MM.1S (cell line): ENCODE results near the gene MPZL1.

Experiments used
- DNase-seq: peaks from one replicate; pipeline ENCODE4 v3.0.0-alpha.2; 2015
- H2AFZ ChIP-seq: fragments of 300-600 bp; sonication (generic); 2 replicates; pipeline ENCODE4 v1.6.0; 2016; ENCODE audit warnings: antibody characterized with exemption, low read length
- H3F3A ChIP-seq: fragments of 300-600 bp; sonication (generic); 2 replicates; pipeline ENCODE4 v1.6.1; 2016; ENCODE audit warnings: mild to moderate bottlenecking, antibody characterized with exemption, low read length, moderate library complexity, mixed read lengths; ENCODE audit not compliant: insufficient read depth
- H3K27ac ChIP-seq: fragments of 300-600 bp; sonication (generic); 2 replicates; pipeline ENCODE4 v1.5.1; 2016; ENCODE audit warnings: mild to moderate bottlenecking, low read length
- H3K27me3 ChIP-seq: fragments of 300-600 bp; sonication (generic); replicated peaks from 2 replicates; pipeline ENCODE4 v1.6.0; 2016; ENCODE audit warnings: low read length; ENCODE audit not compliant: insufficient read depth
- H3K36me3 ChIP-seq: fragments of 300-600 bp; sonication (generic); replicated peaks from 2 replicates; pipeline ENCODE4 v1.6.1; 2016; ENCODE audit warnings: mild to moderate bottlenecking, low read length, mixed read lengths; ENCODE audit not compliant: insufficient read depth
- H3K4me1 ChIP-seq: fragments of 300-600 bp; sonication (generic); 2 replicates; pipeline ENCODE4 v1.6.1; 2016; ENCODE audit warnings: low read length, mixed read lengths
- H3K4me2 ChIP-seq: fragments of 300-600 bp; sonication (generic); 2 replicates; pipeline ENCODE4 v1.6.0; 2016; ENCODE audit warnings: low read depth, low read length
- H3K4me3 ChIP-seq: fragments of 300-600 bp; sonication (generic); 2 replicates; pipeline ENCODE4 v1.5.1; 2016; ENCODE audit warnings: low read length, mixed read lengths
- H3K79me2 ChIP-seq: fragments of 300-600 bp; sonication (generic); 2 replicates; pipeline ENCODE4 v1.6.1; 2016; ENCODE audit warnings: mixed run types, low read length, mixed read lengths
- H3K9ac ChIP-seq: fragments of 300-600 bp; sonication (generic); 2 replicates; pipeline ENCODE4 v1.6.1; 2016; ENCODE audit warnings: low read length, mixed read lengths
- H3K9me2 ChIP-seq: fragments of 300-600 bp; sonication (generic); replicated peaks from 2 replicates; pipeline ENCODE4 v1.6.1; 2016; ENCODE audit warnings: mild to moderate bottlenecking, low read length, mixed read lengths; ENCODE audit not compliant: insufficient read depth
- H3K9me3 ChIP-seq: fragments of 300-600 bp; sonication (generic); replicated peaks from 2 replicates; pipeline ENCODE4 v1.6.1; 2016; ENCODE audit warnings: mild to moderate bottlenecking, low read length, mixed read lengths; ENCODE audit not compliant: insufficient read depth
- H4K20me1 ChIP-seq: fragments of 300-600 bp; sonication (generic); 2 replicates; pipeline ENCODE4 v1.6.1; 2016; ENCODE audit warnings: mild to moderate bottlenecking, low read length, moderate library complexity, mixed read lengths; ENCODE audit not compliant: insufficient read depth
- EZH2 ChIP-seq: fragments of 300-600 bp; sonication (generic); optimal IDR thresholded peaks from 2 replicates; pipeline ENCODE3; 2017; ENCODE audit warnings: low read depth, mild to moderate bottlenecking, antibody characterized with exemption, low read length, mixed read lengths
- EZH2phosphoT487 ChIP-seq: fragments of 300-600 bp; sonication (generic); IDR thresholded peaks from 2 replicates; pipeline ENCODE4 v1.6.1; 2018; ENCODE audit warnings: antibody characterized with exemption, low read length
- TF ChIP-seq, protein P1 (sequence below): fragments of 300-600 bp; sonication (generic); IDR thresholded peaks from 2 replicates; pipeline ENCODE4 v1.5.1; 2016; ENCODE audit warnings: antibody characterized with exemption, low read length, mixed read lengths

The MPZL1 gene

DNA sequence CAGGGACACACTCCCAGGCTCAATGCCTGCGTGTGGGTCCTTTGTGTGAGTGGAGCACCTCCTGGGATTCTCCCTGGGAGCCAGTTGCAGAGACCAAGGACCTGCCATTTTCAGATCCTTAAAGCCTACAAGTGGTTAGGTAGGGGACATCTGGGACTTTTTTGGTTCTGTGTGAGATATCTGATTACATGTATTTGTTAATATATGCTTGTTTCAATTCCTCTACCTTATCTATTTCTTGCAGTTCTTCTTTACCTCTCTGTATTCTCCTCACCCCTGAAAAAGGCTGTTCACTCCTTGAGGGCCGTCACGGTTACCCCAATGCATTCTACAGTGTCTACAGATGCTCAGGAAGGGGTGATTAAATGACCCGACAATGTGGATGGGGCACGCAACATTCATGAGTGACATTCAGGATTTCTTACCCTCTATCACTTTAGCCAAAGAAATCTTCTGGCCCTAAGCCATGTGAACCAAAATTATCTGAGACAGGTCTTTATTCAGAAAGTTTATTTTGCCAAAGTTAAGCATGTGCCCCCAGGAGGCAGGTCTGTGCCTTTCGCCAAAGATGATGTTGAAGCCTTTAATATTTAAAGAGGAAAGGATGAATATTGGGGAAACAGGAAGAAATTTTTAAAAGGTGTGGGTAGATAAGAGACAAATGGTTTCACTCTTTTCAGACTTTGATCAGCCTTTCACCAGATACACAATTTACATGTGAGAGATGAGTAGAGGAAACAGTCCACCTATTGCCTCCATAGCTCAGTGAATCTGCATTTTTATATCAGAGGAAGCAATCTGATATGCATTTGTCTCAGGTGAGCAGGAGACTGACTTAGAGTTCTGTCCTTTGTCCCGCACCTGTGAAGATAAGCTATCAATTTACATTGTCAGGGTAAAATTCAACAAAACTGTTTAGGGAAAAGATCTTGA, 44.6 kb upstream of the MPZL1 start:
- no peaks in the 10 kb centered on the region for H3K27me3 ChIP-seq
- no peaks in the 10 kb centered on the region for H3K9me3 ChIP-seq
- H3K4me1 ChIP-seq, result no peaks in the 10 kb centered on the region
- no peak overlapping the region for H3K4me3 ChIP-seq
- no peaks in the 10 kb centered on the region for H4K20me1 ChIP-seq
- no peak overlapping the region for H3K4me2 ChIP-seq
- H3K79me2 ChIP-seq, result 0 out of 2 replicates have a peak, but pooled peaks cover 4% of the 10 kb centered on the region
- H3F3A ChIP-seq, result no peaks in the 10 kb centered on the region
- no peak overlapping the region for H3K27ac ChIP-seq
- DNase-seq, result no peak
- no peak overlapping the region for H3K9ac ChIP-seq
- no peak for TF ChIP-seq EZH2
- TF ChIP-seq, protein P1, sequence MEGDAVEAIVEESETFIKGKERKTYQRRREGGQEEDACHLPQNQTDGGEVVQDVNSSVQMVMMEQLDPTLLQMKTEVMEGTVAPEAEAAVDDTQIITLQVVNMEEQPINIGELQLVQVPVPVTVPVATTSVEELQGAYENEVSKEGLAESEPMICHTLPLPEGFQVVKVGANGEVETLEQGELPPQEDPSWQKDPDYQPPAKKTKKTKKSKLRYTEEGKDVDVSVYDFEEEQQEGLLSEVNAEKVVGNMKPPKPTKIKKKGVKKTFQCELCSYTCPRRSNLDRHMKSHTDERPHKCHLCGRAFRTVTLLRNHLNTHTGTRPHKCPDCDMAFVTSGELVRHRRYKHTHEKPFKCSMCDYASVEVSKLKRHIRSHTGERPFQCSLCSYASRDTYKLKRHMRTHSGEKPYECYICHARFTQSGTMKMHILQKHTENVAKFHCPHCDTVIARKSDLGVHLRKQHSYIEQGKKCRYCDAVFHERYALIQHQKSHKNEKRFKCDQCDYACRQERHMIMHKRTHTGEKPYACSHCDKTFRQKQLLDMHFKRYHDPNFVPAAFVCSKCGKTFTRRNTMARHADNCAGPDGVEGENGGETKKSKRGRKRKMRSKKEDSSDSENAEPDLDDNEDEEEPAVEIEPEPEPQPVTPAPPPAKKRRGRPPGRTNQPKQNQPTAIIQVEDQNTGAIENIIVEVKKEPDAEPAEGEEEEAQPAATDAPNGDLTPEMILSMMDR, result no peak
- no peak for TF ChIP-seq EZH2phosphoT487
- H2AFZ ChIP-seq, result no peak overlapping the region
- H3K36me3 ChIP-seq, result no peaks in the 10 kb centered on the region
- no peaks in the 10 kb centered on the region for H3K9me2 ChIP-seq

DNA sequence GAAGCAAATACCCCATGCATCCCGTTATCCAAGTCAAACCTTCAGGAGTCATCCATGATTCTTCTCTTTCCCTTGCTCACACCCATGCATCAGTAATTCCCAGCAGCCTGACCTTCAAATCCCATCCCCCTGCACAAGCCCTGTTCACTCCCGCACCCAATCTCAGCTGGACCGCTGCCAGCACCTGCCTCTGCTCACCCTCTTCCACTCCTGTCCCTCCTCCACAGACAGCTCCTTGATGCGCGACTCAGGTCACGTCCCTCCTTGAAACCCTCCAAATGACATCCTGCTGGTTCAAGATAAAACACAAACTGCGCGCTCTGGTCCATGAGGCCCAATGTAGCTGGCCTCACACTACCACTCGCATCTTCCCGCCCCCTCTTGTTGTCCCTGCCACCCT, 43.4 kb upstream of the MPZL1 start:
- no peak overlapping the region for H3K4me3 ChIP-seq
- H3K4me1 ChIP-seq, result no peaks in the 10 kb centered on the region
- H3K27me3 ChIP-seq, result no peaks in the 10 kb centered on the region
- H3K79me2 ChIP-seq, result 0 out of 2 replicates have a peak, but pooled peaks cover 4% of the 10 kb centered on the region
- no peaks in the 10 kb centered on the region for H4K20me1 ChIP-seq
- H3K4me2 ChIP-seq, result no peak overlapping the region
- H3F3A ChIP-seq, result no peaks in the 10 kb centered on the region
- H3K36me3 ChIP-seq, result no peaks in the 10 kb centered on the region
- no peak overlapping the region for H3K27ac ChIP-seq
- no peak for DNase-seq
- no peak overlapping the region for H3K9ac ChIP-seq
- TF ChIP-seq, protein P1, result no peak
- TF ChIP-seq EZH2phosphoT487, result no peak
- no peak for TF ChIP-seq EZH2
- H3K9me2 ChIP-seq, result no peaks in the 10 kb centered on the region
- no peaks in the 10 kb centered on the region for H3K9me3 ChIP-seq
- H2AFZ ChIP-seq, result no peak overlapping the region

DNA sequence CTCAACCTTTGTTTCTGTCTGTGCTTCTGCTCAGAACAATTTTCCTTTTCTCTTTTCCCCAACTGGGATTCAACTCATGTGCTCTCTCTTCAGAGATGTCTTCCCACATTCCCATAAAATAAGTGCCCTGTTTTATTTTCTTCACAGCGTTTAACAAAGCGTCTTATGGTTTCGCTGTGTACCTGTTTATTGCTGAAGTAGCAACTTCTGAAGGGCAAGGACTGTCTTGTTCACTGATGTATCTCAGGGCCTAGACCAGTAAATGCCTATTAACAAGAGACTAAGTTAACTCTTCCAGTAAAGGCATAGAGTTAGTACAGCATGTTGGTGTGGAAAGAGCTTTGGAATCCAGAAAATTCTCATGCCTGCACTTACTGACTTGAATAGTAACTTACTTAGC, 42.9 kb upstream of the MPZL1 start:
- Histone ChIP-seq H3K27ac (no peak overlapping the region), H3K4me3 (no peak overlapping the region), H2AFZ (no peak overlapping the region), H3K27me3 (no peaks in the 10 kb centered on the region), H3K9me3 (no peaks in the 10 kb centered on the region), H3K79me2 (0 out of 2 replicates have a peak, but pooled peaks cover 4% of the 10 kb centered on the region), H3K9ac (no peak overlapping the region), H3F3A (no peaks in the 10 kb centered on the region), H3K4me1 (no peaks in the 10 kb centered on the region), H3K36me3 (no peaks in the 10 kb centered on the region), H3K4me2 (no peak overlapping the region), H4K20me1 (no peaks in the 10 kb centered on the region), H3K9me2 (no peaks in the 10 kb centered on the region)
- DNase-seq, result no peak
- TF ChIP-seq EZH2phosphoT487 (no peak), EZH2 (no peak)
- TF ChIP-seq, protein P1, result no peak
